Nephron (organoid): ENCODE measurements around the gene FNIP1.

Experiments used
- H3K27ac Mint-ChIP-seq, 3 experiments: 2 replicates each; pipeline ENCODE4 v1.8.0; 2020; ENCODE audit warnings: mixed read lengths in 3 of 3, mild to moderate bottlenecking in 2 of 3, moderate library complexity in 1 of 3
- H3K27me3 Mint-ChIP-seq: 2 replicates; pipeline ENCODE4 v1.8.0; 2021; ENCODE audit warnings: low read depth, mild to moderate bottlenecking, moderate library complexity, mixed read lengths
- H3K36me3 Mint-ChIP-seq: 2 replicates; pipeline ENCODE4 v1.8.0; 2020; ENCODE audit warnings: low read depth, mixed read lengths
- H3K4me1 Mint-ChIP-seq: 2 replicates; pipeline ENCODE4 v1.8.0; 2020; ENCODE audit warnings: mixed read lengths
- H3K4me3 Mint-ChIP-seq, 3 experiments: 2 replicates each; pipeline ENCODE4 v1.8.0; 2020; ENCODE audit warnings: mild to moderate bottlenecking in 3 of 3, mixed read lengths in 3 of 3, moderate library complexity in 2 of 3
- H3K9me3 Mint-ChIP-seq: 2 replicates; pipeline ENCODE4 v1.8.0; 2020; ENCODE audit warnings: mixed read lengths
- CTCF ChIP-seq, 3 experiments: fragments of 200-600 bp; sonication (generic); IDR thresholded peaks; one replicate each; pipeline ENCODE4 v1.5.0; 2021; ENCODE audit warnings: antibody characterized with exemption in 3 of 3; ENCODE audit not compliant: unreplicated experiment in 3 of 3

The FNIP1 gene

GRCh38 chr5:131765261-131765660, 31.6 kb downstream of the FNIP1 start:
- TF ChIP-seq CTCF (IDR thresholded peaks at IDR 0.05; ENCODE audit: unreplicated experiment in 3 of 3), result no peak
- H3K27ac Mint-ChIP-seq, result no peak overlapping the region
- H3K27me3 Mint-ChIP-seq, result no peaks in the 10 kb centered on the region
- no peaks in the 10 kb centered on the region for H3K4me1 Mint-ChIP-seq
- H3K9me3 Mint-ChIP-seq, result peaks cover 33% of the 10 kb centered on the region
- H3K36me3 Mint-ChIP-seq, result peaks cover 56% of the 10 kb centered on the region
- H3K4me3 Mint-ChIP-seq, result no peak overlapping the region

- no peak for TF ChIP-seq CTCF (IDR thresholded peaks at IDR 0.05; ENCODE audit: unreplicated experiment in 3 of 3)
- Mint-ChIP-seq H3K9me3 (peaks cover 32% of the 10 kb centered on the region), H3K27ac (no peak overlapping the region), H3K4me3 (no peak overlapping the region), H3K4me1 (no peaks in the 10 kb centered on the region), H3K27me3 (no peaks in the 10 kb centered on the region), H3K36me3 (peaks cover 56% of the 10 kb centered on the region)
These were observed 32.8 kb downstream of the FNIP1 start for GRCh38 chr5:131763968-131764367.

GRCh38 chr5:131760793-131761192, 36.0 kb downstream of the FNIP1 start:
- H3K4me3 Mint-ChIP-seq, result no peak overlapping the region
- no peak overlapping the region for H3K27ac Mint-ChIP-seq
- H3K9me3 Mint-ChIP-seq, result peaks cover 28% of the 10 kb centered on the region
- H3K4me1 Mint-ChIP-seq, result peaks cover 7% of the 10 kb centered on the region
- peaks cover 49% of the 10 kb centered on the region for H3K36me3 Mint-ChIP-seq
- TF ChIP-seq CTCF (IDR thresholded peaks at IDR 0.05; ENCODE audit: unreplicated experiment in 3 of 3), result no peak
- H3K27me3 Mint-ChIP-seq, result no peaks in the 10 kb centered on the region

- Mint-ChIP-seq H3K27ac (no peak overlapping the region), H3K27me3 (no peaks in the 10 kb centered on the region), H3K4me1 (peaks cover 9% of the 10 kb centered on the region), H3K4me3 (no peak overlapping the region), H3K9me3 (peaks cover 25% of the 10 kb centered on the region), H3K36me3 (peaks cover 40% of the 10 kb centered on the region)
- no peak for TF ChIP-seq CTCF (IDR thresholded peaks at IDR 0.05; ENCODE audit: unreplicated experiment in 3 of 3)
These were observed 37.1 kb downstream of the FNIP1 start for GRCh38 chr5:131759704-131760103.

GRCh38 chr5:131758520-131758900, 38.3 kb downstream of the FNIP1 start:
- Mint-ChIP-seq H3K27ac (peak overlapping the region in 2 of 3 experiments; percentile 3 to 9), H3K27me3 (no peaks in the 10 kb centered on the region), H3K9me3 (peaks cover 23% of the 10 kb centered on the region), H3K4me3 (no peak overlapping the region), H3K4me1 (peaks cover 12% of the 10 kb centered on the region), H3K36me3 (peaks cover 31% of the 10 kb centered on the region)
- TF ChIP-seq CTCF (IDR thresholded peaks at IDR 0.05; ENCODE audit: unreplicated experiment in 3 of 3), result no peak

- Mint-ChIP-seq H3K36me3 (peaks cover 30% of the 10 kb centered on the region), H3K27me3 (no peaks in the 10 kb centered on the region), H3K4me1 (peaks cover 12% of the 10 kb centered on the region), H3K9me3 (peaks cover 20% of the 10 kb centered on the region), H3K27ac (peak overlapping the region in 1 of 3 experiments; percentile 9), H3K4me3 (no peak overlapping the region)
- TF ChIP-seq CTCF (IDR thresholded peaks at IDR 0.05; ENCODE audit: unreplicated experiment in 3 of 3), result no peak
These were observed 38.8 kb downstream of the FNIP1 start for GRCh38 chr5:131757830-131758519.
